Measurements from ENCODE around the gene HEY2. TPM values are rescaled to one million over a fixed set of nuclear protein-coding genes. Genes with fewer than 3 reads are reported as not detected.

Gene HEY2
- total and polyA plus RNA-seq, 4 donors: 1.0 to 2.0 (median 1.4) TPM

DNA sequence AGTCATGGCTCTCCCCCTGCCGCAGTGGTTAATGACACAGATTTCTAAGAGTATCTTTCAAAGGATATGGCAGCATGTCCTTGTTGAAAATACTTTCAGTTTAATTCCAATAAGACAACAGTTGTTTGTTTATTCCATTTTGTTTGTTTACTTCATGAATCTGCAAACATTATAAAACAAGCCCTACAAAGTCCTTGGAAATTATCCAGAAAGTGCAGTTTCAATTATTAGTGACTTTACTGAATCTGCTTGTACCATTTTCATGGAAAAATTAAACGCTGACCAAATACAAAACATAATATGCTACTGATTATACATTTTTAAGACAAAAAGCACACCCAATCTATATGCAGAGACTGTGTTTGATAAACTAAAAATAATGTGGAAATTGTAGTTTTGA is 3.3 kb downstream of the HEY2 start:
- TF ChIP-seq, protein P1, sequence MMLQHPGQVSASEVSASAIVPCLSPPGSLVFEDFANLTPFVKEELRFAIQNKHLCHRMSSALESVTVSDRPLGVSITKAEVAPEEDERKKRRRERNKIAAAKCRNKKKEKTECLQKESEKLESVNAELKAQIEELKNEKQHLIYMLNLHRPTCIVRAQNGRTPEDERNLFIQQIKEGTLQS (IDR thresholded peaks at IDR 0.05): no peak
- H3K9me3 ChIP-seq (ENCODE audit: control insufficient read depth in 4 of 4, low read length in 3 of 4): no peaks in the 10 kb centered on the region
- H3K27me3 ChIP-seq (ENCODE audit: control insufficient read depth in 4 of 4, insufficient read depth in 4 of 4, low read length in 3 of 4): no peaks in the 10 kb centered on the region
- 34% methylated on average over 2 of the region's 2 CpGs for WGBS
- H3K4me1 ChIP-seq (ENCODE audit: control insufficient read depth in 4 of 4, insufficient read depth in 4 of 4, low read length in 3 of 4): peaks cover 0 to 41% (median 28%) of the 10 kb centered on the region in 4 donors
- no peaks in the 10 kb centered on the region for H3K36me3 ChIP-seq (ENCODE audit: control insufficient read depth in 4 of 4, insufficient read depth in 3 of 4, low read depth in 1 of 4, low read length in 3 of 4)
- no peak for DNase-seq (ENCODE audit: low spot score)
- peak overlapping the region in 1 of 3 donors; percentile 2 for H3K4me3 ChIP-seq (ENCODE audit: low read depth in 1 of 3, low read length in 3 of 3)
- peak overlapping the region; percentile 73 to 75 for H3K27ac ChIP-seq (ENCODE audit: low read depth in 1 of 2, low read length in 2 of 2)
- H3K9ac ChIP-seq (ENCODE audit: low read depth in 1 of 2, low read length in 2 of 2): peak overlapping the region in 1 of 2 donors; percentile 43

GRCh38 chr6:125753218-125753936 is 3.9 kb downstream of the HEY2 start:
- Histone ChIP-seq H3K27me3 (ENCODE audit: control insufficient read depth in 4 of 4, insufficient read depth in 4 of 4, low read length in 3 of 4) (no peaks in the 10 kb centered on the region), H3K4me1 (ENCODE audit: control insufficient read depth in 4 of 4, insufficient read depth in 4 of 4, low read length in 3 of 4) (peaks cover 0 to 41% (median 26%) of the 10 kb centered on the region in 4 donors), H3K36me3 (ENCODE audit: control insufficient read depth in 4 of 4, insufficient read depth in 3 of 4, low read depth in 1 of 4, low read length in 3 of 4) (peaks cover 0 to under 1% (median 0%) of the 10 kb centered on the region in 4 donors), H3K9ac (ENCODE audit: low read depth in 1 of 2, low read length in 2 of 2) (peak overlapping the region in 1 of 2 donors; percentile 55), H3K9me3 (ENCODE audit: control insufficient read depth in 4 of 4, low read length in 3 of 4) (no peaks in the 10 kb centered on the region), H3K27ac (ENCODE audit: low read depth in 1 of 2, low read length in 2 of 2) (peak overlapping the region; percentile 73 to 75), H3K4me3 (ENCODE audit: low read depth in 1 of 3, low read length in 3 of 3) (peak overlapping the region in 1 of 3 donors; percentile 17)
- TF ChIP-seq GABPA (IDR thresholded peaks at IDR 0.05 in 1 of 2, conservative IDR thresholded peaks at IDR 0.05 in 1 of 2): no peak
- TF ChIP-seq HNF4A (conservative IDR thresholded peaks at IDR 0.05): peak; percentile 21 to 74
- TF ChIP-seq, protein P2, sequence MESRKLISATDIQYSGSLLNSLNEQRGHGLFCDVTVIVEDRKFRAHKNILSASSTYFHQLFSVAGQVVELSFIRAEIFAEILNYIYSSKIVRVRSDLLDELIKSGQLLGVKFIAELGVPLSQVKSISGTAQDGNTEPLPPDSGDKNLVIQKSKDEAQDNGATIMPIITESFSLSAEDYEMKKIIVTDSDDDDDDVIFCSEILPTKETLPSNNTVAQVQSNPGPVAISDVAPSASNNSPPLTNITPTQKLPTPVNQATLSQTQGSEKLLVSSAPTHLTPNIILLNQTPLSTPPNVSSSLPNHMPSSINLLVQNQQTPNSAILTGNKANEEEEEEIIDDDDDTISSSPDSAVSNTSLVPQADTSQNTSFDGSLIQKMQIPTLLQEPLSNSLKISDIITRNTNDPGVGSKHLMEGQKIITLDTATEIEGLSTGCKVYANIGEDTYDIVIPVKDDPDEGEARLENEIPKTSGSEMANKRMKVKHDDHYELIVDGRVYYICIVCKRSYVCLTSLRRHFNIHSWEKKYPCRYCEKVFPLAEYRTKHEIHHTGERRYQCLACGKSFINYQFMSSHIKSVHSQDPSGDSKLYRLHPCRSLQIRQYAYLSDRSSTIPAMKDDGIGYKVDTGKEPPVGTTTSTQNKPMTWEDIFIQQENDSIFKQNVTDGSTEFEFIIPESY (IDR thresholded peaks at IDR 0.05): peak; percentile 34
- peak; percentile 70 to 72 for TF ChIP-seq RAD21 (IDR thresholded peaks at IDR 0.05)
- TF ChIP-seq RXRA (IDR thresholded peaks at IDR 0.05): peak; percentile 26 to 78
- peak; percentile 44 for TF ChIP-seq YY1 (IDR thresholded peaks at IDR 0.05)
- TF ChIP-seq NR2F2 (IDR thresholded peaks at IDR 0.05): no peak
- TF ChIP-seq SP1 (IDR thresholded peaks at IDR 0.05): peak; percentile 53
- TF ChIP-seq HNF4G (IDR thresholded peaks at IDR 0.05): no peak
- TF ChIP-seq REST (IDR thresholded peaks at IDR 0.05): peak; percentile 49
- peak; percentile 69 for TF ChIP-seq FOXA2 (IDR thresholded peaks at IDR 0.05)
- TF ChIP-seq JUND (IDR thresholded peaks at IDR 0.05): peak in 1 of 2 donors; percentile 28
- peak in 1 of 2 donors; percentile 18 for TF ChIP-seq EGR1 (IDR thresholded peaks at IDR 0.05; ENCODE audit: low read depth in 2 of 2)
- peak; percentile 37 for TF ChIP-seq CTCF (IDR thresholded peaks at IDR 0.05; ENCODE audit: low read depth, low read length, missing input control)
- TF ChIP-seq, protein P1 (IDR thresholded peaks at IDR 0.05): no peak
- TF ChIP-seq TAF1 (conservative IDR thresholded peaks at IDR 0.05): no peak
- TF ChIP-seq, protein P3, sequence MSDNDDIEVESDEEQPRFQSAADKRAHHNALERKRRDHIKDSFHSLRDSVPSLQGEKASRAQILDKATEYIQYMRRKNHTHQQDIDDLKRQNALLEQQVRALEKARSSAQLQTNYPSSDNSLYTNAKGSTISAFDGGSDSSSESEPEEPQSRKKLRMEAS (IDR thresholded peaks at IDR 0.05): peak; percentile 66
- TF ChIP-seq FOXA1 (IDR thresholded peaks at IDR 0.05): peak; percentile 72
- 19% methylated on average over 5 of the region's 5 CpGs for WGBS
- no peak for DNase-seq (ENCODE audit: low spot score)

Data from liver (tissue), 9 donors.